GM19438 (cell line): ENCODE measurements around the gene RNASE12.

Experiments
- ATAC-seq: cut with Tn5 transposase; IDR thresholded peaks from one replicate; pipeline ENCODE4 v1.9.1; 2021; ENCODE audit warnings: low read depth; ENCODE audit not compliant: unreplicated experiment

Gene RNASE12

DNA sequence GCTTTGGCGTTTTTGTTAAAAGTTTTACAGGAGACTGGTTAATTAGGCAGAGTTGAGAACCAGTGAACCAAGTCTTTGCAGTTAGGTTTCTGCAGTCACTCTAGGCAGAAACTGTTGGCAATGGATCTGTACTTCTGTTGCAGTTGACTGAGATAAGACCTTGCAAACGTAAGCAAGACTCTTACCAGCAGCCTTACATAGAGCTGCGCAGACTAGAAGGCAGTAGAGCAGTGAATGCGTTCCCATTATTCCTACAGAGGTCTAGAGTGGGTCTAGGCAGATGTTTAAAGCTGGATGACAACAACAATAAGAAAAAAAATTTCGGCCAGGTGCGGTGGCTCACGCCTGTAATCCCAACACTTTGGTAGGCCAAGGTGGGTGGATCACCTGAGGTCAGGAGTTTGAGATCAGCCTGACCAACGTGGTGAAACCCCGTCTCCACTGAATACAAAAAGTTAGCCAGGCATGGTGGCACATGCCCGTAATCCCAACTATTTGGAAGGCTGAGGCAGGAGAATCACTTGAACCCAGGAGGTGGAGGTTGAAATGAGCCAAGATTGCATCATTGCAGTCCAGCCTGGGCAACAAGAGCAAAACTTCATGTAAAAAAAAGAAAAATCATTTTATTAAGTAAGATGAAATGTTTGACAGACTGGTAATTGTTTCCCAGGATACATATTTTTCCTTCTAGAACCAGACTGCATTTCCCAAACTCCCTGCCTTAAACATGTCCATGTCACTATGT, 42.6 kb downstream of the RNASE12 start:
- ATAC-seq: no peak

DNA sequence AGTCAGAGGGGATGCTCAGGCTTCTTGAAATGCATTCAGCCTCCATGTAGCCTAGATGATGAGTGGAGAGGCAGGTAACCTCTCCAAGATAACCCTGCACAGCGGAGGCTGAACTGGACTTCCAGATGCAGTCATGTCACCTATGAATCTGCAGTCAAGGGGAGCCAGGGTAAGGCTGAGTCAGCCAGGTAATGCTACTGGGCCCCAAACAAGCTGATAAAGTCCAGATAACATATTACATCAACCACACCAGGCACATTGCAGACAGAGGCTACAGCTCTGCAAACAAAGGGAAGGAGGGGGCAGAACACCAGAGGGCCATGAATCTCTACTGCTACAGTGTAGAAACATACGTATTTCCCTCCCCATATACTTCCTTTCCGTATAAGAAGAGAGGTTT, 44.3 kb downstream of the RNASE12 start:
- ATAC-seq: no peak
